GM18858 (cell line): Measurements from ENCODE around the gene NPNT.

Experiments used
- ATAC-seq: cut with Tn5 transposase; IDR thresholded peaks from one replicate; pipeline ENCODE4 v1.9.1; 2021; ENCODE audit not compliant: unreplicated experiment

NPNT gene

GRCh38 chr4:106019771-106020170, 124.5 kb downstream of the NPNT start:
- no peak for ATAC-seq
